GM12878 (cell line): ENCODE measurements around the gene UGT2B28. TPM values are rescaled to one million over a fixed set of nuclear protein-coding genes. Genes with fewer than 3 reads are reported as not detected.
"Not testable (repeated sequence)": the region's sequence is repeated elsewhere in the genome, so short reads cannot be mapped to it uniquely, and the experiment has no call there.

Source experiments
- ATAC-seq: fragments of 200-7000 bp; cut with Tn5 transposase; 3 replicates; pipeline ENCODE4 v1.9.1; 2020; ENCODE audit warnings: mild to moderate bottlenecking, moderate library complexity
- BruUV-seq: library from RNA; stranded (reverse); fragments of 400-500 nt; replicated peaks from 2 replicates; lab custom pipeline; 2021; lab: Mats Ljungman, UMichigan
- CTCF ChIA-PET: fragments of 300-600 bp; sonication (Branson Sonifier 250); formaldehyde crosslinking; extraction: SDS; loops from one replicate; lab custom pipeline; 2021; ENCODE audit warnings: inconsistent platforms; lab: Yijun Ruan, JAX
- POLR2A ChIA-PET: fragments of 350-600 bp; formaldehyde crosslinking; extraction: SDS; loops from one replicate; lab custom pipeline; 2021; ENCODE audit warnings: inconsistent platforms; lab: Charles Lee
- RAD21 ChIA-PET: fragments of 300-600 bp; sonication (Branson Sonifier 250); formaldehyde crosslinking; loops from one replicate; lab custom pipeline; 2023; ENCODE audit warnings: antibody characterized with exemption; ENCODE audit not compliant: unreplicated experiment; lab: Charles Lee
- SMC1A ChIA-PET: fragments of 300-600 bp; sonication (Branson Sonifier 250); formaldehyde crosslinking; loops from one replicate; lab custom pipeline; 2023; ENCODE audit not compliant: unreplicated experiment, uncharacterized antibody; lab: Charles Lee
- DNase-seq: peaks from one replicate; pipeline ENCODE4 v3.0.0-alpha.2; 2011; ENCODE audit warnings: low read depth, low spot score
- FAIRE-seq: peaks from 3 replicates; lab custom pipeline; 2011; peaks lifted over from hg19 to GRCh38; lab: Jason Lieb, UNC
- H2AFZ ChIP-seq: 2 replicates; pipeline ENCODE4 v1.6.0; 2011; ENCODE audit warnings: low read depth, low read length, control low read depth; ENCODE audit not compliant: control insufficient read depth
- H3K27ac ChIP-seq: 2 replicates; pipeline ENCODE4 v1.5.1; 2011; ENCODE audit warnings: control low read depth; ENCODE audit not compliant: control insufficient read depth, insufficient read depth
- H3K27me3 ChIP-seq, 2 experiments: replicated peaks in 1 of 2; 2 replicates each; pipeline versions ENCODE4 v1.6.0 to v1.6.1; 2011; ENCODE audit warnings: low read length in 1 of 2; ENCODE audit not compliant: control insufficient read depth in 2 of 2, insufficient read depth in 2 of 2
- H3K36me3 ChIP-seq, 2 experiments: 2 replicates each; pipeline ENCODE4 v1.5.1; 2011; ENCODE audit warnings: low read length in 1 of 2; ENCODE audit not compliant: control insufficient read depth in 2 of 2, insufficient read depth in 2 of 2
- H3K4me1 ChIP-seq: 2 replicates; pipeline ENCODE4 v1.6.1; 2011; ENCODE audit warnings: mild to moderate bottlenecking, low read length, moderate library complexity, mixed read lengths; ENCODE audit not compliant: control insufficient read depth, insufficient read depth
- H3K4me2 ChIP-seq: 2 replicates; pipeline ENCODE4 v1.6.0; 2011; ENCODE audit warnings: control low read depth; ENCODE audit not compliant: control insufficient read depth, insufficient read depth
- H3K4me3 ChIP-seq: fragments of 200-600 bp; sonication (generic); 2 replicates; pipeline ENCODE4 v1.5.1; 2016
- H3K79me2 ChIP-seq: 2 replicates; pipeline ENCODE4 v1.6.0; 2011; ENCODE audit warnings: low read length; ENCODE audit not compliant: control insufficient read depth, insufficient read depth
- H3K9ac ChIP-seq: 2 replicates; pipeline ENCODE4 v1.8.0; 2011; ENCODE audit warnings: low read length, control low read depth, mixed read lengths; ENCODE audit not compliant: control insufficient read depth, insufficient read depth
- H3K9me3 ChIP-seq: replicated peaks from 3 replicates; pipeline ENCODE4 v1.5.1; 2011; ENCODE audit warnings: mild to moderate bottlenecking, low read length; ENCODE audit not compliant: control insufficient read depth, insufficient read depth
- H4K20me1 ChIP-seq: 2 replicates; pipeline ENCODE4 v1.6.0; 2011; ENCODE audit not compliant: control insufficient read depth, insufficient read depth
- PAX5 ChIP-seq: IDR thresholded peaks from 2 replicates; pipeline ENCODE4 v1.6.1; 2011; ENCODE audit warnings: low read depth, low read length, borderline replicate concordance
- TCF12 ChIP-seq: IDR thresholded peaks from 2 replicates; pipeline ENCODE4 v1.6.1; 2011; ENCODE audit warnings: low read depth, mild to moderate bottlenecking, low read length
- ZNF384 ChIP-seq: IDR thresholded peaks from 2 replicates; pipeline ENCODE4 v1.6.1; 2012; ENCODE audit warnings: low read depth, mild to moderate bottlenecking, low read length, improper control_type of control experiment, borderline replicate concordance
- WGBS: methylation state at CpG from one replicate; pipeline ENCODE4 v1.1.6; 2016; ENCODE audit warnings: low lambda C conversion rate; ENCODE audit not compliant: insufficient replicate concordance, insufficient coverage; ENCODE audit errors: missing lambda C conversion rate; 5-methylcytosine and 5-hydroxymethylcytosine counted together
- in situ Hi-C: fragments of 300-500 bp; cut with MboI; formaldehyde crosslinking; loops from 9 replicates; pipeline ENCODE4 v1.14.3; 2018; ENCODE audit warnings: mixed read lengths
- intact Hi-C: fragments of 100-400 bp; cut with micrococcal nuclease; formaldehyde crosslinking; loops from one replicate; pipeline ENCODE4 v1.14.2; 2022; ENCODE audit not compliant: unreplicated experiment
- polyA plus RNA-seq, 11 experiments: library from polyadenylated mRNA; depleted of rRNA in 4 of 11; unstranded in 6 of 11; stranded (reverse) in 5 of 11; fragments of >200 nt; fragmentation: Nextera tagmentation in 4 of 11; fragmentation: Illumina TruSeq in 1 of 11; extraction: Ambion mirVana in 4 of 11; extraction: Trizol in 1 of 11; gene quantifications; 1 replicate in 1 of 11; 2 replicates in 10 of 11; pipeline versions ENCODE4 v1.2.1 to v1.2.3, GENCODE V29; 2011 to 2016; ENCODE audit warnings: inconsistent platforms in 2 of 11, missing spikeins in 2 of 11, low read depth in 1 of 11
- total RNA-seq, 4 experiments: library from RNA; depleted of rRNA in 3 of 4; stranded (reverse); fragments of >200 nt in 3 of 4; fragmentation: Illumina TruSeq in 1 of 4; extraction: Trizol in 1 of 4; gene quantifications; 2 replicates each; pipeline versions ENCODE4 v1.2.1 to v1.2.3, GENCODE V29; 2013 to 2021

Gene UGT2B28
- total and polyA plus RNA-seq, 10 of the 15 experiments (the other 5 are each of a cell fraction or from before 2014, with no cell fraction given), result not detected

DNA sequence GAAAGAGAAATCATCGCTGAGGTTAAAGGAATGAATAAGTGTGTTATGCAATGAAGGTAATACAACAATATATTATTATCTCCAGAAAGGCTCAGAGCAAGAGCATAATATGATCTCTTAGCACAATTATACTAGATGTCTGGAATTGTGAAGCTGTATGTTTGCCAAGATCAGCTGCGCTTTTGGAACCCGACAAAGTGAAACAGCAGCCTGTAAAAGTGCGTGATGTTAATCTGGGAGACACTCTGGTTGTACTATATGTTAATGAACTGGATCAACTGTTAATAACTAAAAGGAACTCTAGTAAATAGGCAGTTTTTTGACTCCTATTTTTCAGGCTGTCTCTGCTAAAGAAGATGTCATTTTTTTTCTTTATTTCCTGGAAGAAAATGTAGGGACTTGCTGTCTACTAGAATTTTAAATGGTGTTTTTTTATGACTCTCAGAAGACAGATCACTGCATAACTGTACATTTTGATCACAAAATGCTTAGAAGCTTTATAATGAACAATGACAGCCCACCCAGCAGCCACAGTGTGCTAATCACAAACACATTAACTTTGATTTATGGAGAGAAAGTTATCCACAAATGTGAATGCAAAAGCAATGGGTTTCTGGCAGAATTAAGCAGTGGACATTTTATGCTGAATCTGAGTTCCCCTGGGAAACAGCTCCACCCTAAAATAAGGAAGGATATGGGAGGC is 50.2 kb downstream of the UGT2B28 start (continued):
- no peak for TF ChIP-seq TCF12
- no peak for TF ChIP-seq ZNF384
- TF ChIP-seq PAX5, result no peak
- TF ChIP-seq, all 136 proteins: peak for 0

DNA sequence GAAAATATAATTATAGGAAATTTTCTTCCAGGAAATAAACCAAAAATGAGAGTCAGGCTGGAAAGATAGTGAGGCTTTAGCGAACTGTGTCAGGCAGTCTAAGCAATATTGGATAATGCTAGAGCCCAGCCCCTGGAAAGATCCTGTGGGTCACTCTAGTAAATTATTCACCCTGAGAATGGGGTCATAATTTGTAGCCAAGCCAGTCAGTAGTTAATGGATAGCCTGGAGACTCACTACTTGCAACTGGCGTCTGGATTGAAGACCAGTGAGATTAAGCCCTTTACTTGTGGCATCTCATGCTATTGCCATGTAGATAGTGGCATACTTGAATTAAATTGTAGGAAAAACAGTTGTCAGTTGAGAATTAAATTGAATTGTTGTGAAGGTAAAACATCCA is 51.0 kb downstream of the UGT2B28 start:
- SMC1A ChIA-PET, FAIRE-seq: not testable (repeated sequence)

DNA sequence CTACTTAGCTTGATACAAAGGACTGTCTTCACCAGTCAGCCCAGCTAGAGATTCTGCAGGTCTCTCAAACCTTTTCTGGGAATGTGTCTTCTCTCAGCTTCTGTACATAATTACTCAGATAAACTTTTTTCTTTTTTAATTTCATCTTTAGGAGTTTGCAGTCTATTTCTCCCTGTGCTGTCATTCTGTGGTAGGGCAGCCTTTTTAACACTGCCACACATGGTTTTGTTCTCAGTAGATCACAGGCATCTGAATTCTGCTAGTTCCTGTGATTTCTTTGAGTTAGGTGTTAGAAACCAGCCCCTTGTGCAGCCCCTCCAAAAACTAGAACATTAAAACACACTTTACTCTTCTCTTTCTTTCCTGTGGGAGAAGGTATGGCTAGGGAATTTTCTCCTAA is 55.2 kb downstream of the UGT2B28 start:
- BruUV-seq, RAD21 ChIA-PET, H3K9ac ChIP-seq, POLR2A ChIA-PET, H4K20me1 ChIP-seq, H3K4me3 ChIP-seq, ATAC-seq, H3K4me1 ChIP-seq, H3K79me2 ChIP-seq, H3K27ac ChIP-seq, H3K27me3 ChIP-seq, H3K4me2 ChIP-seq, FAIRE-seq, intact Hi-C loops, CTCF ChIA-PET, H3K36me3 ChIP-seq, H3K9me3 ChIP-seq, H2AFZ ChIP-seq, DNase-seq, SMC1A ChIA-PET: not testable (repeated sequence)
- in situ Hi-C loops, result loop anchor here (5.0 kb wide), 1 partner anchor 163 kb away; no protein-coding TSS in a partner anchor

More for the DNA sequence above, 51.0 kb downstream of the UGT2B28 start:
- DNase-seq, in situ Hi-C loops, H3K4me1 ChIP-seq, BruUV-seq, RAD21 ChIA-PET, H4K20me1 ChIP-seq, H3K79me2 ChIP-seq, H3K36me3 ChIP-seq, H3K9ac ChIP-seq, H3K27ac ChIP-seq, H3K4me3 ChIP-seq, CTCF ChIA-PET, ATAC-seq, H3K9me3 ChIP-seq, POLR2A ChIA-PET, intact Hi-C loops, H3K27me3 ChIP-seq, H2AFZ ChIP-seq, H3K4me2 ChIP-seq: not testable (repeated sequence)
- WGBS, result 48% methylated on average over 2 of the region's 2 CpGs

DNA sequence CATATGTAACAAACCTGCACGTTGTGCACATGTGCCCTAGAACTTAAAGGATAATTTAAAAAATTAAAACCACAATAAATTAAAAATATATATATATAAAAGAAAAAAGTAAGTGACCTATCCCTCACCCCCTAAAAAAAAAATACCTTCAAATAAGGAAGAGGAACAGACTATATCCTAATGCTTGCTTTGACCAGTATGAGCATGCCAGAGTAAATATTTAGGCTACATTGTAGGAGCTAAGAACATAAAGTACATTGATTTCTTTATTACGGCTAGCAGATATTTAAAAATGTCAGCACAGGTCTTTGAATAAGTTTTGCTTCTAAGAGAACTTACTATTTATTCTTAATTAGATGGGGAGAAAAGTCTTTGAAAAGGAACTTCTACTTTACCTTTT is 62.8 kb downstream of the UGT2B28 start:
- in situ Hi-C loops, H3K4me2 ChIP-seq, ATAC-seq, intact Hi-C loops, H3K4me3 ChIP-seq, H3K27me3 ChIP-seq, H3K79me2 ChIP-seq, DNase-seq, RAD21 ChIA-PET, SMC1A ChIA-PET, H3K9ac ChIP-seq, BruUV-seq, H4K20me1 ChIP-seq, H3K9me3 ChIP-seq, CTCF ChIA-PET, H2AFZ ChIP-seq, FAIRE-seq, H3K36me3 ChIP-seq, H3K4me1 ChIP-seq, H3K27ac ChIP-seq: not testable (repeated sequence)
- POLR2A ChIA-PET, result interaction anchor here (0.6 kb wide), 1 partner anchor 91 kb away, joined by 3 read pairs; no protein-coding TSS in a partner anchor
- WGBS, result 0% methylated on average over 2 of the region's 2 CpGs
